Transverse colon (tissue), 4 donors: ENCODE data around the gene PACSIN1. TPM values are rescaled to one million over a fixed set of nuclear protein-coding genes. Genes with fewer than 3 reads are reported as not detected.

Experiments used
- DNase-seq: peaks from one replicate; pipeline ENCODE4 v3.0.0-alpha.2; 2019
- H3K27ac ChIP-seq, 4 donors: fragments of 200-600 bp; sonication (generic); 2 replicates each; pipeline ENCODE4 v1.5.1; 2016 to 2018; ENCODE audit warnings: inconsistent platforms in 4 of 4
- H3K27me3 ChIP-seq: fragments of 200-600 bp; sonication (generic); 2 replicates; pipeline ENCODE4 v1.5.1; 2017; ENCODE audit warnings: inconsistent platforms
- H3K36me3 ChIP-seq, 4 donors: fragments of 200-600 bp; sonication (generic); 2 replicates each; pipeline ENCODE4 v1.5.1; 2017 to 2019; ENCODE audit warnings: inconsistent platforms in 4 of 4
- H3K4me1 ChIP-seq, 4 donors: fragments of 200-600 bp; sonication (generic); 2 replicates each; pipeline ENCODE4 v1.5.1; 2017 to 2020; ENCODE audit warnings: inconsistent platforms in 4 of 4
- H3K4me3 ChIP-seq, 4 donors: fragments of 200-600 bp; sonication (generic); 1 replicate in 1 of 4; 2 replicates in 3 of 4; pipeline versions ENCODE4 v1.5.1 to v1.6.1; 2017 to 2019; ENCODE audit warnings: inconsistent platforms in 4 of 4
- H3K9me3 ChIP-seq, 2 donors: fragments of 200-600 bp; sonication (generic); 2 replicates each; pipeline ENCODE4 v1.5.1; 2017 to 2019; ENCODE audit warnings: inconsistent platforms in 2 of 2
- EP300 ChIP-seq: sonication (generic); formaldehyde crosslinking; IDR thresholded peaks from one replicate; pipeline ENCODE4 v1.6.1; 2017; ENCODE audit warnings: antibody characterized with exemption, low read depth
- POLR2A ChIP-seq: fragments of 450-650 bp; IDR thresholded peaks from one replicate; pipeline ENCODE4 v1.6.1; 2016; ENCODE audit warnings: antibody characterized with exemption, mild to moderate bottlenecking, moderate library complexity
- POLR2AphosphoS5 ChIP-seq, 3 donors: sonication (generic); formaldehyde crosslinking; IDR thresholded peaks; one replicate each; pipeline ENCODE4 v1.6.1; 2016; ENCODE audit warnings: antibody characterized with exemption in 3 of 3
- whole genome bisulfite sequencing, 2 donors: methylation state at CpG; one replicate each; pipeline ENCODE4 v1.1.5; 2018; ENCODE audit warnings: low coverage in 1 of 2; 5-methylcytosine and 5-hydroxymethylcytosine counted together
- in situ Hi-C, 4 donors: fragments of 200-750 bp; cut with MboI; loops; one replicate each; pipeline versions ENCODE4 v1.15.0 to v1.15.1; 2017; ENCODE audit warnings: low sequenced_read_pairs in 3 of 4, low pct_ligation_motif_present in 1 of 4, low pct_unique_long_range_greater_than_20kb in 1 of 4
- intact Hi-C: fragments of 100-400 bp; cut with DNase I; formaldehyde crosslinking; loops from one replicate; pipeline ENCODE4 v1.15.1; 2023; ENCODE audit warnings: low total_unique reads
- total RNA-seq, 4 donors: library from RNA; depleted of rRNA; stranded (reverse); fragments of >200 nt; gene quantifications; one replicate each; pipeline ENCODE4 v1.1.0, GENCODE V29; 2016
- TF ChIP-seq, protein P1 (sequence below), 5 experiments: fragments of 200-600 bp in 3 of 5; fragments of 450-650 bp in 2 of 5; sonication (generic) in 3 of 5; IDR thresholded peaks; 1 replicate in 2 of 5; 2 replicates in 3 of 5; pipeline ENCODE4 v1.5.1; 2016 to 2017; ENCODE audit warnings: antibody characterized with exemption in 5 of 5, inconsistent platforms in 3 of 5, mild to moderate bottlenecking in 2 of 5, moderate library complexity in 1 of 5

The PACSIN1 gene
- total RNA-seq, 4 donors from 2014 or later: 0.27 to 1.9 TPM; not detected in 2

DNA sequence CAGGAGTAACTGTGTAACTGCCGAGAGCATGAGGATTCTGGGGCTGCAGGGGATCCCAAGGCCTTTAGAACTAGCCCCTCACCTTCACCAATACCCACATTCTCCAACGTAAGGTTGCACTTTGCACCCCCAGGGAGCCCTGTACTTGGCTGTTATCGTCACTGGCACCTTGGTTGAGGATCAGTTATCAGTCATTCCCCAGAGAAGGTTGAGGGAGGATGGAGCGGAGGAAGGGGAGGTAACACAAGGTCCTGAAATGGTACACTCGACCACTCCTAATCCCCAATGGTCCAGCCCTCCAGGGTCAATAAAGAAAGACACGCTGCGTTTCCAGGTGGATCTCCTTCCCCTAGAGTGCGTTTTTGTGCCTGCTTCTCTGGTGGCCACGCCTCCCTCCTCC, 91.4 kb downstream of the PACSIN1 start:
- Histone ChIP-seq H3K9me3 (peaks cover 0 to 5% of the 10 kb centered on the region in 2 donors), H3K4me3 (no peak overlapping the region), H3K27ac (no peak overlapping the region), H3K4me1 (peaks cover 0 to 9% (median 9%) of the 10 kb centered on the region in 4 donors), H3K27me3 (no peaks in the 10 kb centered on the region), H3K36me3 (no peaks in the 10 kb centered on the region)
- TF ChIP-seq, protein P1, sequence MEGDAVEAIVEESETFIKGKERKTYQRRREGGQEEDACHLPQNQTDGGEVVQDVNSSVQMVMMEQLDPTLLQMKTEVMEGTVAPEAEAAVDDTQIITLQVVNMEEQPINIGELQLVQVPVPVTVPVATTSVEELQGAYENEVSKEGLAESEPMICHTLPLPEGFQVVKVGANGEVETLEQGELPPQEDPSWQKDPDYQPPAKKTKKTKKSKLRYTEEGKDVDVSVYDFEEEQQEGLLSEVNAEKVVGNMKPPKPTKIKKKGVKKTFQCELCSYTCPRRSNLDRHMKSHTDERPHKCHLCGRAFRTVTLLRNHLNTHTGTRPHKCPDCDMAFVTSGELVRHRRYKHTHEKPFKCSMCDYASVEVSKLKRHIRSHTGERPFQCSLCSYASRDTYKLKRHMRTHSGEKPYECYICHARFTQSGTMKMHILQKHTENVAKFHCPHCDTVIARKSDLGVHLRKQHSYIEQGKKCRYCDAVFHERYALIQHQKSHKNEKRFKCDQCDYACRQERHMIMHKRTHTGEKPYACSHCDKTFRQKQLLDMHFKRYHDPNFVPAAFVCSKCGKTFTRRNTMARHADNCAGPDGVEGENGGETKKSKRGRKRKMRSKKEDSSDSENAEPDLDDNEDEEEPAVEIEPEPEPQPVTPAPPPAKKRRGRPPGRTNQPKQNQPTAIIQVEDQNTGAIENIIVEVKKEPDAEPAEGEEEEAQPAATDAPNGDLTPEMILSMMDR (IDR thresholded peaks at IDR 0.05): no peak
- TF ChIP-seq POLR2AphosphoS5 (IDR thresholded peaks at IDR 0.05): no peak
- no peak for DNase-seq
- in situ Hi-C loops: no loop called here
- intact Hi-C loops: no loop called here
- WGBS, 2 donors: 62% methylated on average over 9 of the region's 9 CpGs; no CpG with 5 or more reads in 1 of the 2 donors

DNA sequence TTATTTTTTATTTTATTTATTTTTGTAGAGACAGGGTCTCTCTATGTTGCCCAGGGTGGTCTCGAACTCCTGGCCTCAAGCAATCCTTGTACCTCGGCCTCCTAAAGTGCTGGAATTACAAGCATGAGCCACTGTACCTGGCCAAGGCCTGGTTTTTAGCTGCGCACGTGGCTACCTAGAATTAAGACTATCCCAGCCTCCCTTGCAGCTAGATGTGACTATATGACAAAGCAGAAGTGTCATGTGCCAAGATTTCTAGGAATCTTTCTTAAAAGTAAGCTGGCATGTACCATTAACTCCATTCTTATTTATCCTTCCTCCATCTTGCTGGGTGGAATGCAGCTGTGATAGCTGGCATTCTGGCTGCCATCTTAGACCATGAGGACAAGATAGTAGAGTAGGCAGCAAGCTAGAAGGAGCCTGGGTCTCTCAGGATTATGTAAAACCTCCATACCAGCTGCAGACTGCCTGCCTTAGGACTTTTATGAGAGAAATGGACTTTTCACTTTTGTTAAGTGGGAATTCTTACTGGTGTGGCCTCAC, 92.4 kb downstream of the PACSIN1 start:
- WGBS, 2 donors: 91 to 100% methylated on average over 1 to 4 of the region's 4 CpGs
- in situ Hi-C loops: no loop called here
- intact Hi-C loops: no loop called here
- peaks cover 0 to 9% (median 9%) of the 10 kb centered on the region in 4 donors for H3K4me1 ChIP-seq
- H3K27ac ChIP-seq: no peak overlapping the region
- no peaks in the 10 kb centered on the region for H3K36me3 ChIP-seq
- peaks cover 0 to 5% of the 10 kb centered on the region in 2 donors for H3K9me3 ChIP-seq
- no peak for TF ChIP-seq POLR2AphosphoS5 (IDR thresholded peaks at IDR 0.05)
- TF ChIP-seq POLR2A: no peak
- TF ChIP-seq, protein P1 (IDR thresholded peaks at IDR 0.05): no peak
- no peak for TF ChIP-seq EP300
- H3K27me3 ChIP-seq: no peaks in the 10 kb centered on the region
- DNase-seq: no peak
- no peak overlapping the region for H3K4me3 ChIP-seq

DNA sequence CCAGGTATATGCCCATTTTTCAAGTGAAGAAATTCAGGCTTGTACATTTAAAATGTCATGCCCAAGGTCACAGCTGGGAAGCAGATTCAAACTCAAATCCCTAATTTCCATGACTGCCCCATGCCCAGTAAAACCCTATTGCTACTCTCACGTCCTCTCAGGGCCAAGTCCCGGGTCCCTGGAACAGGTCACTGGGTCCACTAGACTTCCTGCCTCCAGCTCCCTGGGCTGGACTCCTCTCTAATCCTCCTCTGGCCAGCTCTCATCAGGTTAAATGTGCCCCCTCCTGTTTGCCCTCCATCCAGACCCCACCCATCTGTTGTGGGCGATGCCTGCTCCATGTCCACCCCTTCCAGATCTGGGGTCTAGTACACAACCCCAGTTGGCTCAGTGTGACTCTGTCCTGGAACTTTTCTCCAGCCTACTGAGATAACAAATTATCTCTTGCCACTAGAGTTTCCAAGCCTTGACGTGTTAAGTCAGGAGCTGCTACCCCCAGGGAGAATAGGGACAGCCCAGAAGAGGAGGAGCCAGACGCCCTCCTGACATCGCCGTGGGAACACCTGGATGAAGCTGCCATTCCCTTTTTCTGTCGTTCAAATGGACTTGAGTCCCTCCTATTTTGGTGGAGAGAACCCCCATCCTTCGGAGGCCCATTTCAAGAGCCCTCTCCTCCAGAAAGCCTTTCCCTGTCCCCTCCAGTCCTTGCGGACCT, 93.9 kb downstream of the PACSIN1 start:
- in situ Hi-C loops (no loop called here), intact Hi-C loops (no loop called here)
- H3K4me3 ChIP-seq: no peak overlapping the region
- WGBS, 2 donors: 74 to 79% methylated on average over 4 to 10 of the region's 10 CpGs
- no peak overlapping the region for H3K27ac ChIP-seq
- no peaks in the 10 kb centered on the region for H3K36me3 ChIP-seq
- DNase-seq: no peak
- peaks cover 0 to 9% (median 4%) of the 10 kb centered on the region in 4 donors for H3K4me1 ChIP-seq
- no peaks in the 10 kb centered on the region for H3K27me3 ChIP-seq
- H3K9me3 ChIP-seq: peaks cover 0 to 5% of the 10 kb centered on the region in 2 donors
- TF ChIP-seq, protein P1 (IDR thresholded peaks at IDR 0.05): no peak
- TF ChIP-seq EP300 (no peak), POLR2AphosphoS5 (IDR thresholded peaks at IDR 0.05) (no peak), POLR2A (no peak)

DNA sequence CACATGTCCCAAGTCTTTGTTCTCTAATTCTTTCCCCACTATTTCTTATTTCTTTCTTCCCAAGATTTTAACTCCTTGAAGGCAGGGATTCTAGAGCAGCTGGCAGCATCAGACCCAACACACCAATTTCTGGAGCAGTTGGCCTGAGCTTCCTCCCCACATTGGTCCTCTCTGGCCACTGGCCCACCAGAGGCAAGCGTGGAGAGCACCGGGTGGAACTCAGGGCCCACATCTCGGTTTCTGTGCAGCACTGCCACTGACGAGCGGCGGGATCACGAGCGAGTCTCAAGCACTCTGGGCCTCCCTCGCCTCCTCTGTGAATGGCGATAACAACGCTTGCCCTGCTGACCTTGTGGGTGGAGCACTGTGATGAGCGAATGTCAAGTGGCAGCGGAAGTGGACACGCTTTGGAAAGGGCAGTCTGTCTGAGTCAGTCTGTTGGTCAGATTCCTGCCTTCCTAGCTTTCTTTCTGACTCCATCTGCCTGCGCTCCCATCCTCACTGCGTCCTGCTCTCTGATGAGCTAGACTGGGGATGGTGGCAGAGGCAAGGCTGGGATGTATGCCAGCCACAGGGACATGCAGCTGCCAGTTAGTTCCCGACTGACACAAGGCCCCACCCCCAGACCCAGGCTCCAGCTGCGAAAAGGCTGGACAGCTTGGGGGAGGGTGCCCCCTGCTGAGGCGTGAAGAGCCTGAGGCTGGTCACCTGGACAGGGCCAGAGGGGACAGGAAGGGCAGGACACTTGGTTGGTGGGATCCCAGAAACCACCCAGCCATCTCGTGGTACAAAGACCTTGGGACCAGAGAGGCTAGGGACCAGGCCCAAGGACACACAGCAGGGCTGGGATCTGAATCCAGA, 94.7 kb downstream of the PACSIN1 start:
- in situ Hi-C loops (no loop called here), intact Hi-C loops (no loop called here)
- peaks cover 0 to 9% (median 3%) of the 10 kb centered on the region in 4 donors for H3K4me1 ChIP-seq
- TF ChIP-seq, protein P1 (IDR thresholded peaks at IDR 0.05): no peak
- no peak for TF ChIP-seq POLR2A
- no peak for TF ChIP-seq EP300
- no peak for TF ChIP-seq POLR2AphosphoS5 (IDR thresholded peaks at IDR 0.05)
- peaks cover 0 to 5% of the 10 kb centered on the region in 2 donors for H3K9me3 ChIP-seq
- H3K27ac ChIP-seq: no peak overlapping the region
- H3K36me3 ChIP-seq: no peaks in the 10 kb centered on the region
- DNase-seq: no peak
- no peak overlapping the region for H3K4me3 ChIP-seq
- H3K27me3 ChIP-seq: no peaks in the 10 kb centered on the region
- 68% methylated on average over 19 of the region's 20 CpGs; no CpG with 5 or more reads in 1 of the 2 donors for WGBS, 2 donors
